SJCRH30 (cell line): ENCODE results near the gene MCC. TPM values are rescaled to one million over a fixed set of nuclear protein-coding genes. Genes with fewer than 3 reads are reported as not detected.
"Not testable (repeated sequence)": the region's sequence is repeated elsewhere in the genome, so short reads cannot be mapped to it uniquely, and the experiment has no call there.

Source experiments
- DNase-seq, 2 experiments: peaks; one replicate each; pipeline ENCODE4 v3.0.0-alpha.2; 2015 to 2020
- H3K27ac ChIP-seq: fragments of 250-450 bp; sonication (Bioruptor Pico); 2 replicates; pipeline ENCODE4 v1.5.1; 2020; ENCODE audit warnings: mild to moderate bottlenecking, moderate library complexity
- H3K27me3 ChIP-seq: fragments of 250-450 bp; sonication (Bioruptor Pico); 2 replicates; pipeline ENCODE4 v1.5.1; 2020; ENCODE audit warnings: mild to moderate bottlenecking, moderate library complexity
- H3K36me3 ChIP-seq: fragments of 250-450 bp; sonication (Bioruptor Pico); 2 replicates; pipeline ENCODE4 v1.5.1; 2020; ENCODE audit warnings: mild to moderate bottlenecking, moderate library complexity
- H3K4me1 ChIP-seq: fragments of 250-450 bp; sonication (Bioruptor Pico); 2 replicates; pipeline ENCODE4 v1.5.1; 2020; ENCODE audit warnings: mild to moderate bottlenecking, moderate library complexity
- H3K4me3 ChIP-seq: fragments of 250-450 bp; sonication (Bioruptor Pico); 2 replicates; pipeline ENCODE4 v1.5.1; 2020; ENCODE audit warnings: mild to moderate bottlenecking, moderate library complexity
- H3K9me3 ChIP-seq: fragments of 250-450 bp; sonication (Bioruptor Pico); replicated peaks from 2 replicates; pipeline ENCODE4 v1.5.1; 2020; ENCODE audit warnings: mild to moderate bottlenecking, moderate library complexity
- total RNA-seq: library from RNA; depleted of rRNA; stranded (reverse); fragments of >200 nt; shearing (Covaris generic); gene quantifications from 2 replicates; pipeline ENCODE4 v1.2.3, GENCODE V29; 2014

Gene MCC
- total RNA-seq, 1 experiment from 2014 or later, result 26.6 TPM

- H3K36me3 ChIP-seq, H3K4me3 ChIP-seq, H3K27ac ChIP-seq, H3K4me1 ChIP-seq, H3K9me3 ChIP-seq, DNase-seq, H3K27me3 ChIP-seq: not testable (repeated sequence)
These were observed 31.1 kb downstream of the MCC start for GRCh38 chr5:113457106-113457505.

DNA sequence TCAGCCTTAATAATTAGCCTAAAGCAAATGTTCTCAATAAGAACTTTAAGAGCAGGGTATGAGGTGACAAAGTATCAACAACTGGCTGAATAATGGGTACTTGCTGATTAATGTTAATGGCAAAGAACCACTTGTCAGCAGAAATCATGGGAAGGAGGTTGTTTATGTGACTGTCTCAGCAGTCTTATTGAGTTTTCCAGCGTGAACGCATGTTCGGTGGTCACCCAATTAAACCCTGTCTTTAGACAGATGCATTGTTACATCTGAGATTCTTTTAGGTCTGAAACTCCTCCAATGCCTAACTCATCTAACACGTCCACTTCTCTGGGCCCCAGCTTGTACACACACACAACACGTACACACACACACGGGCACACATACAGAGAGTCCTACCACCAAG, 35.3 kb downstream of the MCC start:
- Histone ChIP-seq H3K9me3 (no peaks in the 10 kb centered on the region; the same call in 1 of the 2 replicates), H3K36me3 (no peaks in the 10 kb centered on the region), H3K27ac (no peak overlapping the region), H3K27me3 (no peaks in the 10 kb centered on the region), H3K4me1 (no peaks in the 10 kb centered on the region), H3K4me3 (no peak overlapping the region)
- no peak for DNase-seq

DNA sequence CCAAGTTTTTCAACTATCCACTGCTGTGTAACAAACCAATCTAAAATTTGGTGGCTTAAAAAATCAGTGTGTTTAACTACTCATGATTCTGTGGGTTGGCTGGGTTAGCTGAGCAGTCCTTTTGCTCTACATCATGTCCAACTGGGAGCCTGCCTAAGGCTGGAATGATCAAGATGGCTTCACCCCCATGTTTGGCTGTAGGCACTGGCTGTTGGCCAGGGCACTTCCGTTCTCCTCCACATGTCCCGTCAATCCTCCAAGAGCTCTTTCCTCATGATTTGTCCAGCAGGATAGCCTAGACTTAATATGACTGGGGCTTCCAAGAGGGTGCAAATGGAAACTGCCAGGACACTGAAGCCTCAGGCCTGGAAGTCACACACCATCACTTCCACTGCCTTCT, 36.5 kb downstream of the MCC start:
- peak in 1 of 2 experiments; percentile 23 for DNase-seq

DNA sequence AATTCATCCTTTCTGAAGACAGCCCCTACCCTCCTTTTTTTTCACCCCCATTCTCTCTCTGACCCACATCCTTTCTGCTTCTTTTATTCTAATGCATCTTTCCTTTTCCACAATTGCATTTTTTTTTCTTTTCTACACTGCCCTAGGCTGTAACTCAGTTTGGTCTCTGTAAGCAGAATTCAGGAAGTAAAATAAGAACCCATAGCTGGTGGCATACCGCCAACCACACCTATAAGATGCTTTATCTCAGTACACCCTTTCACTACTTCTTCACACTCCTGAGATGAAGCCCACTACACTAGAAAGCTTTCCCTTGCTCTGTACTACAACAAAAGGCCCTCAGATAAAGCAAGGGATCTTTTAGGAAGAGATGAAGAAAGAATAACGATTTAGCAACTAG, 37.3 kb downstream of the MCC start:
- no peak overlapping the region for H3K27ac ChIP-seq
- DNase-seq, result no peak
- no peak overlapping the region for H3K4me3 ChIP-seq
- no peaks in the 10 kb centered on the region; the same call in 1 of the 2 replicates for H3K9me3 ChIP-seq
- no peaks in the 10 kb centered on the region for H3K4me1 ChIP-seq
- no peaks in the 10 kb centered on the region for H3K27me3 ChIP-seq
- no peaks in the 10 kb centered on the region for H3K36me3 ChIP-seq

More for the DNA sequence above, 36.5 kb downstream of the MCC start:
- Histone ChIP-seq H3K27ac (no peak overlapping the region), H3K9me3 (no peaks in the 10 kb centered on the region; the same call in 1 of the 2 replicates), H3K4me3 (no peak overlapping the region), H3K27me3 (no peaks in the 10 kb centered on the region), H3K36me3 (no peaks in the 10 kb centered on the region), H3K4me1 (no peaks in the 10 kb centered on the region)

DNA sequence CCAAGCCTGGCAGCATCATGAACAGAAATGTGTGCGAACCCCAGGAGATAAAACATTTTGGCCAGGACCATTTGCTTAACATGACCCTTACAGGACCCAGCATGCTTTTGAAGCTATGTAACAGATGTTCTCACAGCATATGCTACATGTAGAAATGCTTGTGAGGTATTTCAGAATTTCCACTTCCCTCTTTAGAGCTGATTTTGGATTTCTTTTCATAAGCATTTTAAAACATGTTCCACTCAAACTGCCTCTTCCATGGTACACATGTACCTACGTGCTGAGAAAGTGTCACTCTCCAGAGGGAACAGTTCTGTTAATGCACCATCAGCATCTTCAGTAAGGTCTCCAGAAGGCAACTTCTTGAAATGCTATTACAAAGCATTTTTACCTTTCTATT, 37.8 kb downstream of the MCC start:
- Histone ChIP-seq H3K27me3 (no peaks in the 10 kb centered on the region), H3K4me3 (no peak overlapping the region), H3K27ac (no peak overlapping the region), H3K36me3 (no peaks in the 10 kb centered on the region), H3K4me1 (no peaks in the 10 kb centered on the region), H3K9me3 (no peaks in the 10 kb centered on the region)
- no peak for DNase-seq

DNA sequence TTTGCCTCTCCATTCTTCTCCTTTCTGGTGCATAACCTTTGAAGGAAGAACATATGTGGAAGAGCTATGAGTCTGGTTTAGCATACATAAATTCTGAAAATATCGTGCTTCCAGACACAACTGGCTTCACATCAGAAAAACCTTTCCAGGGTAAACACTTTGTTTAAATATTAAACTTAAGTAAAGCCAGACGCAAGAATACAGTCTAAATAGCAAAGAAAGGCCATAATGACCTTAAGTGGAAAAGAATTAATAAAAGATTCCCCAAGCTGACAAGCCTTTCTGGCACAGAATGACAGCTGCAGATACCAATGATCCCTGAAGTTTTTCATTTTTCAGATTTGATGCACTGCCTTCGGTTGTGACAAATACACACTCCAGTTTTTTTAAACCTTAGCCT, 40.0 kb downstream of the MCC start:
- Histone ChIP-seq H3K27me3 (no peaks in the 10 kb centered on the region), H3K4me1 (no peaks in the 10 kb centered on the region), H3K4me3 (no peak overlapping the region), H3K9me3 (no peaks in the 10 kb centered on the region), H3K27ac (no peak overlapping the region), H3K36me3 (no peaks in the 10 kb centered on the region)
- DNase-seq, result no peak

- Histone ChIP-seq H3K27me3 (no peaks in the 10 kb centered on the region), H3K9me3 (no peaks in the 10 kb centered on the region), H3K4me3 (no peak overlapping the region), H3K4me1 (no peaks in the 10 kb centered on the region), H3K36me3 (no peaks in the 10 kb centered on the region), H3K27ac (no peak overlapping the region)
- DNase-seq, result peak; percentile 17 to 48
These were observed 40.7 kb downstream of the MCC start for GRCh38 chr5:113447498-113448050.

DNA sequence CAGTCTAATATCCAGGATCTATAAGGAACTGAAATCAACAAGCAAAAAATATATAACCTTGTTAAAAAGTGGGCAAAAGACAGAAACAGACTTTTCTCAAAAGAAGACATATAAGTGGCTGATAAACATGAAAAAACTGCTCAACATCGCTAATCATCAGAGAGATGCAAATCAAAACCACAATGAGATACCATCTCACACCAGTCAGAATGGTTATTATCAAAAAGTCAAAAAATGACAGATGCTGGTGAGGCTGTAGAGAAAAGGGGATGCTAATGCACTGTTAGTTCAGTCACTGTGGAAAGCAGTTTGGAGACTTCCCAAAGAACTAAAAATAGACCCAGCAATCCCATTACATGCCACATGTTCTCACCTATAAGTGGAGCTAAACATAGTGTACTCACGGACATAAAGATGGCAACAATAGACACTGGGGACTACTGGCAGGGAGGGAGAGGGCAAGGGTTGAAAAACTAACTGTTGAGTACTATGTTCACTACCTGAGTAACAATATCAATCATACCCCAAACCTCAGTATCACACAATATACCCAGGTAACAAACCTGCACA, 41.8 kb downstream of the MCC start:
- DNase-seq, result no peak
- Histone ChIP-seq H3K36me3 (no peaks in the 10 kb centered on the region), H3K27ac (no peak overlapping the region), H3K4me3 (no peak overlapping the region), H3K9me3 (no peaks in the 10 kb centered on the region), H3K4me1 (no peaks in the 10 kb centered on the region), H3K27me3 (no peaks in the 10 kb centered on the region)

DNA sequence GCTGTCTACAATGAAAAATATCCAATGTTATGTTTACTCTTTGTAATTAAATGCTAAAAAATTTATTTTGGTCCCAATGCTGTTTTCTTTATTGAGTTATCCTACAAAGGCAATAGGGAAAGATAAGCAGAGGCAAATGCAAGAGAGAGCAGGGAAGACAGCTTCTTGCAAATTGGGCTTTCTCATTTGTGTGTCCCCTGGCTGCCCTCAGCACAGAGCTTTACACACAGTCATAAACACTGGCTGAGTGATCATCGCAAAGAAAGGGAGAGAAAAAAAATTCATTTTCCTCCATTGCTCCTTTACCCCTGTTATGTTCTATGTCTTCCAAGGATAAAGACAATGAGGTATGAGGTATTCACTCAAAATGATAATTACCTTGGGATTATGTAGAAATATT, 51.1 kb downstream of the MCC start:
- H3K4me1 ChIP-seq, result no peaks in the 10 kb centered on the region
- peaks cover 4% of the 10 kb centered on the region; the same call in 1 of the 2 replicates for H3K27me3 ChIP-seq
- no peak overlapping the region for H3K27ac ChIP-seq
- H3K9me3 ChIP-seq, result no peaks in the 10 kb centered on the region
- no peak for DNase-seq
- H3K4me3 ChIP-seq, result no peak overlapping the region
- no peaks in the 10 kb centered on the region for H3K36me3 ChIP-seq

- Histone ChIP-seq H3K4me1 (no peaks in the 10 kb centered on the region), H3K27me3 (peaks cover 4% of the 10 kb centered on the region; the same call in 1 of the 2 replicates), H3K9me3 (no peaks in the 10 kb centered on the region), H3K4me3 (no peak overlapping the region), H3K27ac (no peak overlapping the region), H3K36me3 (no peaks in the 10 kb centered on the region)
- DNase-seq, result no peak
These were observed 52.7 kb downstream of the MCC start for GRCh38 chr5:113435575-113435974.

- Histone ChIP-seq H3K27ac (no peak within 1 kb of the TSS), H3K9me3 (no peaks in the 10 kb centered on the region), H3K27me3 (peaks cover 4% of the 10 kb centered on the region), H3K4me1 (no peaks in the 10 kb centered on the region), H3K4me3 (no peak within 1 kb of the TSS), H3K36me3 (no peaks in the 10 kb centered on the region)
- no peak for DNase-seq
These were observed 53.4 kb downstream of the MCC start, which contains the start of gene TSSK1B for GRCh38 chr5:113434889-113435288. Gene TSSK1B (minus strand): TSS chr5:113434989. CDS start chr5:113434839, 150 bp downstream.

DNA sequence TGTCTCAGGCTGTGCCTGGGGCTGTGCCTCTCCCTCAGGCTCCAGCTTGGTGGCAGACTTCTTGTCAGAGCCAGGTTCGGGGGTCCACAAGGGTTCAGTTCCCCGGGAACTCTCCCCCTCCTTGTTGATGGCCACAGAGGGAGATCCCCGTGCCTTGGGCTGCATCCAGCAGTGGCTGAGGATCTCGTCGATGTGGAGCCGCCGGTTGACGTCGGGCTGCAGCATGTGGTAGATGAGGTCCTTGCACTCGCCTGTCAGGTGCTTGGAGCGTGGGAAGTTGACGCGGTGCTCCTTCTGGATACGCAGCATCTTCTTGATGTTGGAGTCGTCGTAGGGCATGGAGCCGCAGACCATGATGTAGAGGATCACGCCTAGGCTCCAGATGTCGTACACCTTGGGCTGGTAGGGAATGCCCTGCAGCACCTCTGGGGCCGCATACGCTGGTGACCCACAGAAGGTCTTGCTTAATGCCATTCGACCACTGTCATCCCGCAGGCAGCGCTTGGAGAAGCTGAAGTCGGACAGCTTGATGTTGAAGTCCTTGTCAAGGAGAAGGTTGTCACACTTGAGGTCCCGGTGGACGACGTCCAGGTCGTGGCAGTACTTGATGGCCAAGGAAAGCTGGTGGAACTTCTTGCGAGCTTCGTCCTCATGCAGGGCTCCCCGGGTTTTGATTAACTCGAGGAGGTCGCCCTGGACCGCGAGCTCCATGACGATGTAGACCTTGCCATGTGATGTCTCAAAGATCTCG, 54.2 kb downstream of the MCC start:
- no peak overlapping the region for H3K27ac ChIP-seq
- H3K36me3 ChIP-seq, result no peaks in the 10 kb centered on the region
- no peak for DNase-seq
- H3K4me3 ChIP-seq, result no peak overlapping the region
- peaks cover 4% of the 10 kb centered on the region for H3K27me3 ChIP-seq
- H3K4me1 ChIP-seq, result no peaks in the 10 kb centered on the region
- no peaks in the 10 kb centered on the region for H3K9me3 ChIP-seq

DNA sequence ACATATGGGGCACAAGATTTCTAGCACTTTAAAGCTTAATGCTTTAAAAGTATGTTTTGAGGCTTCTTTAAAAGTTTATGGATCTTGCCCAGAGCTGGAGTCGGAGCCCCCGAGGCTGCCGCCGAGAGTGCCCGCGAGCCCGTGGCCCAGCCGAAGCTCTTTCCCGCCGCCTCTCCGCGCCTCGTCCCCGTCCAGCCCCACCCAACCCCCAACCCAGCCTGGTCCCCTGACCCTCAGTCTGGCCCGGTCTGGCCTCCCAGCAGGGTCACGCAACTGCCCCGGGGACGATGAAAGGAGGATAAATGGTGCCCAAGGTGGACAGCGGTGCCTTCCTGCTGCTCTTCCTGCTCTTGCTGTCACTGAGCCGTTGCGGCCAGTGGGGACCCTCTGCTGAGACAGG, 55.2 kb downstream of the MCC start:
- no peaks in the 10 kb centered on the region for H3K9me3 ChIP-seq
- peaks cover 4% of the 10 kb centered on the region for H3K27me3 ChIP-seq
- DNase-seq, result no peak
- no peak overlapping the region for H3K4me3 ChIP-seq
- H3K4me1 ChIP-seq, result no peaks in the 10 kb centered on the region
- H3K36me3 ChIP-seq, result no peaks in the 10 kb centered on the region
- H3K27ac ChIP-seq, result no peak overlapping the region

GRCh38 chr5:113427871-113428574, 60.2 kb downstream of the MCC start:
- H3K9me3 ChIP-seq, result no peaks in the 10 kb centered on the region
- no peaks in the 10 kb centered on the region; the same call in 1 of the 2 replicates for H3K27me3 ChIP-seq
- DNase-seq, result no peak
- H3K4me3 ChIP-seq, result no peak overlapping the region
- no peak overlapping the region for H3K27ac ChIP-seq
- no peaks in the 10 kb centered on the region for H3K4me1 ChIP-seq
- H3K36me3 ChIP-seq, result no peaks in the 10 kb centered on the region

GRCh38 chr5:113425909-113426308, 62.3 kb downstream of the MCC start:
- Histone ChIP-seq H3K27ac (no peak overlapping the region), H3K36me3 (no peaks in the 10 kb centered on the region), H3K9me3 (no peaks in the 10 kb centered on the region), H3K4me3 (no peak overlapping the region), H3K4me1 (no peaks in the 10 kb centered on the region), H3K27me3 (no peaks in the 10 kb centered on the region; the same call in 1 of the 2 replicates)
- DNase-seq, result no peak
